ENCODE results near the gene CCDC27.

The CCDC27 gene

GRCh38 chr1:3735027-3735681, 17.1 kb upstream of the CCDC27 start:
- no peak overlapping the region for H3K4me3 ChIP-seq (ENCODE audit: low read length)
- H4K20me1 ChIP-seq (ENCODE audit: control insufficient read depth, insufficient read depth, low read depth, low read length) = no peaks in the 10 kb centered on the region
- H3K4me2 ChIP-seq (ENCODE audit: low read length) = no peak overlapping the region
- no peaks in the 10 kb centered on the region for H3K4me1 ChIP-seq (ENCODE audit: control insufficient read depth, low read length)
- H3K79me2 ChIP-seq (ENCODE audit: control insufficient read depth, low read length) = no peaks in the 10 kb centered on the region
- H3K9me3 ChIP-seq (ENCODE audit: control insufficient read depth, insufficient read depth, low read length) = no peaks in the 10 kb centered on the region
- no peak for TF ChIP-seq EZH2phosphoT487 (IDR thresholded peaks at IDR 0.05; ENCODE audit: borderline replicate concordance, low read length)
- H3K9me2 ChIP-seq (replicated peaks; ENCODE audit: control insufficient read depth, low read length) = no peaks in the 10 kb centered on the region
- no peak overlapping the region for H3K27ac ChIP-seq (ENCODE audit: low read depth, low read length)
- no peaks in the 10 kb centered on the region for H3K36me3 ChIP-seq (ENCODE audit: control insufficient read depth, low read length)
- H3F3A ChIP-seq (ENCODE audit: control insufficient read depth, insufficient read depth) = no peaks in the 10 kb centered on the region
- no peaks in the 10 kb centered on the region for H3K27me3 ChIP-seq (ENCODE audit: control insufficient read depth, low read length)

- Histone ChIP-seq H3F3A (ENCODE audit: control insufficient read depth, insufficient read depth) (no peaks in the 10 kb centered on the region), H3K9me3 (ENCODE audit: control insufficient read depth, insufficient read depth, low read length) (no peaks in the 10 kb centered on the region), H3K4me1 (ENCODE audit: control insufficient read depth, low read length) (no peaks in the 10 kb centered on the region), H4K20me1 (ENCODE audit: control insufficient read depth, insufficient read depth, low read depth, low read length) (no peaks in the 10 kb centered on the region), H3K4me3 (ENCODE audit: low read length) (no peak overlapping the region), H3K9me2 (replicated peaks; ENCODE audit: control insufficient read depth, low read length) (no peaks in the 10 kb centered on the region), H3K36me3 (ENCODE audit: control insufficient read depth, low read length) (no peaks in the 10 kb centered on the region), H3K4me2 (ENCODE audit: low read length) (no peak overlapping the region), H3K27me3 (ENCODE audit: control insufficient read depth, low read length) (no peaks in the 10 kb centered on the region), H3K27ac (ENCODE audit: low read depth, low read length) (no peak overlapping the region), H3K79me2 (ENCODE audit: control insufficient read depth, low read length) (no peaks in the 10 kb centered on the region)
- TF ChIP-seq EZH2phosphoT487 (IDR thresholded peaks at IDR 0.05; ENCODE audit: borderline replicate concordance, low read length) (no peak), CTCF (IDR thresholded peaks at IDR 0.05; ENCODE audit: low read depth, low read length, poor library complexity, severe bottlenecking) (no peak)
Measured at GRCh38 chr1:3735688-3736087, 16.6 kb upstream of the CCDC27 start.

- no peaks in the 10 kb centered on the region for H3K79me2 ChIP-seq (ENCODE audit: control insufficient read depth, low read length)
- no peak overlapping the region for H3K4me3 ChIP-seq (ENCODE audit: low read length)
- TF ChIP-seq CTCF (IDR thresholded peaks at IDR 0.05; ENCODE audit: low read depth, low read length, poor library complexity, severe bottlenecking) (no peak), EZH2phosphoT487 (IDR thresholded peaks at IDR 0.05; ENCODE audit: borderline replicate concordance, low read length) (no peak)
- no peaks in the 10 kb centered on the region for H3K36me3 ChIP-seq (ENCODE audit: control insufficient read depth, low read length)
- no peaks in the 10 kb centered on the region for H3K4me1 ChIP-seq (ENCODE audit: control insufficient read depth, low read length)
- no peak overlapping the region for H3K27ac ChIP-seq (ENCODE audit: low read depth, low read length)
- H3K9me3 ChIP-seq (ENCODE audit: control insufficient read depth, insufficient read depth, low read length) = no peaks in the 10 kb centered on the region
- H3K27me3 ChIP-seq (ENCODE audit: control insufficient read depth, low read length) = no peaks in the 10 kb centered on the region
- H4K20me1 ChIP-seq (ENCODE audit: control insufficient read depth, insufficient read depth, low read depth, low read length) = no peaks in the 10 kb centered on the region
- no peaks in the 10 kb centered on the region for H3F3A ChIP-seq (ENCODE audit: control insufficient read depth, insufficient read depth)
- no peak overlapping the region for H3K4me2 ChIP-seq (ENCODE audit: low read length)
- no peaks in the 10 kb centered on the region for H3K9me2 ChIP-seq (replicated peaks; ENCODE audit: control insufficient read depth, low read length)
Measured at GRCh38 chr1:3736131-3736561, 16.1 kb upstream of the CCDC27 start.

- H3K27ac ChIP-seq (ENCODE audit: low read depth, low read length) = no peak overlapping the region
- H3K4me1 ChIP-seq (ENCODE audit: control insufficient read depth, low read length) = no peaks in the 10 kb centered on the region
- H3F3A ChIP-seq (ENCODE audit: control insufficient read depth, insufficient read depth) = no peaks in the 10 kb centered on the region
- H4K20me1 ChIP-seq (ENCODE audit: control insufficient read depth, insufficient read depth, low read depth, low read length) = no peaks in the 10 kb centered on the region
- TF ChIP-seq EZH2phosphoT487 (IDR thresholded peaks at IDR 0.05; ENCODE audit: borderline replicate concordance, low read length) (no peak), CTCF (IDR thresholded peaks at IDR 0.05; ENCODE audit: low read depth, low read length, poor library complexity, severe bottlenecking) (no peak)
- no peak overlapping the region for H3K4me3 ChIP-seq (ENCODE audit: low read length)
- no peaks in the 10 kb centered on the region for H3K9me2 ChIP-seq (replicated peaks; ENCODE audit: control insufficient read depth, low read length)
- no peaks in the 10 kb centered on the region for H3K36me3 ChIP-seq (ENCODE audit: control insufficient read depth, low read length)
- no peaks in the 10 kb centered on the region for H3K79me2 ChIP-seq (ENCODE audit: control insufficient read depth, low read length)
- no peaks in the 10 kb centered on the region for H3K27me3 ChIP-seq (ENCODE audit: control insufficient read depth, low read length)
- no peaks in the 10 kb centered on the region for H3K9me3 ChIP-seq (ENCODE audit: control insufficient read depth, insufficient read depth, low read length)
- H3K4me2 ChIP-seq (ENCODE audit: low read length) = no peak overlapping the region
Measured at GRCh38 chr1:3736708-3737107, 15.5 kb upstream of the CCDC27 start.

Data from DOHH2 (cell line).